Measurements from ENCODE around the gene KIF26B.

DNA sequence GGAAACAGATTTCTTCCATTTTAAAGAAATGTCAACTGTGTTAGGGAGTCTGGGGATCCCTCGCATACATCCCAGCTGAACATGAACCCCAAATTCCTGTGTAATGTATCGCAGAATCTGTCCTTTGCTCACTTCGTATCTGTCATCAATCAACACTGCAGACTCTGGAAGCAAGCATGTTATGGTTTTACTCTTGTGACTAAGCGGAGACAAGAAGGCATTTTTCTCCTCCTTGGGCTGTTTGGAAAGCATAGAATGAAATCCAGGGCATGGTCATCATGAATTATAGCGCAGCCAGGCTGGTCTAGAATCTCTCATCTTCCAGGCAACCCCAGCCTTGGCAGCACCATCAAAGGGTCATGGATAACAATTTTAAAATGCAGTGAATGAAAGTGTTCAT is 290.2 kb downstream of the KIF26B start:
- TF ChIP-seq, protein P1, sequence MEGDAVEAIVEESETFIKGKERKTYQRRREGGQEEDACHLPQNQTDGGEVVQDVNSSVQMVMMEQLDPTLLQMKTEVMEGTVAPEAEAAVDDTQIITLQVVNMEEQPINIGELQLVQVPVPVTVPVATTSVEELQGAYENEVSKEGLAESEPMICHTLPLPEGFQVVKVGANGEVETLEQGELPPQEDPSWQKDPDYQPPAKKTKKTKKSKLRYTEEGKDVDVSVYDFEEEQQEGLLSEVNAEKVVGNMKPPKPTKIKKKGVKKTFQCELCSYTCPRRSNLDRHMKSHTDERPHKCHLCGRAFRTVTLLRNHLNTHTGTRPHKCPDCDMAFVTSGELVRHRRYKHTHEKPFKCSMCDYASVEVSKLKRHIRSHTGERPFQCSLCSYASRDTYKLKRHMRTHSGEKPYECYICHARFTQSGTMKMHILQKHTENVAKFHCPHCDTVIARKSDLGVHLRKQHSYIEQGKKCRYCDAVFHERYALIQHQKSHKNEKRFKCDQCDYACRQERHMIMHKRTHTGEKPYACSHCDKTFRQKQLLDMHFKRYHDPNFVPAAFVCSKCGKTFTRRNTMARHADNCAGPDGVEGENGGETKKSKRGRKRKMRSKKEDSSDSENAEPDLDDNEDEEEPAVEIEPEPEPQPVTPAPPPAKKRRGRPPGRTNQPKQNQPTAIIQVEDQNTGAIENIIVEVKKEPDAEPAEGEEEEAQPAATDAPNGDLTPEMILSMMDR (IDR thresholded peaks at IDR 0.05; ENCODE audit: borderline replicate concordance, extremely low read depth, low read length, poor library complexity, severe bottlenecking) = no peak
- TF ChIP-seq EZH2 (IDR thresholded peaks at IDR 0.05; ENCODE audit: borderline replicate concordance, low read depth, low read length, severe bottlenecking) = no peak

Data from DND-41 (cell line).